ENCODE data around the gene ZSWIM9.
"Not testable (repeated sequence)": the region's sequence is repeated elsewhere in the genome, so short reads cannot be mapped to it uniquely, and the experiment has no call there.

The ZSWIM9 gene

DNA sequence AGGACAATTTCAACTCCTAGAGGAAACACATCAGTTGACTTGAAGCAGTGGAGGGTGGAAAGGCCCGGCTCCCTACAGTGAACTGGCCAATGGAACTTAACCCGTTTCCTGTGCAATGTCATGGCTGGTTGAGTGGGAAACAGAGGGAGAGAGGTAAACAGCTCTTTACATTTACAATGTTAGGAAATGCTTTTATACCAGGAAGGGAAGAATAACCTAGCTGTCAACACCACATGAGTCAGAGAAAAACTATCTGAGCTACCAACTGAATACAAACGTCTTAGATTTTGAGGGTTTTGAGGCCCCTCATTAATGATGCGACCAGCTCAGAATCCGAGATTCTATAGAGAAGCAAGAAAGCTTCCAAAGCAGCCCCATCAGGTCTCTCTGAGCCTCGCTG lies 48.5 kb downstream of the ZSWIM9 start:
- DNase-seq (ENCODE audit: low read depth), result peak; percentile 64

DNA sequence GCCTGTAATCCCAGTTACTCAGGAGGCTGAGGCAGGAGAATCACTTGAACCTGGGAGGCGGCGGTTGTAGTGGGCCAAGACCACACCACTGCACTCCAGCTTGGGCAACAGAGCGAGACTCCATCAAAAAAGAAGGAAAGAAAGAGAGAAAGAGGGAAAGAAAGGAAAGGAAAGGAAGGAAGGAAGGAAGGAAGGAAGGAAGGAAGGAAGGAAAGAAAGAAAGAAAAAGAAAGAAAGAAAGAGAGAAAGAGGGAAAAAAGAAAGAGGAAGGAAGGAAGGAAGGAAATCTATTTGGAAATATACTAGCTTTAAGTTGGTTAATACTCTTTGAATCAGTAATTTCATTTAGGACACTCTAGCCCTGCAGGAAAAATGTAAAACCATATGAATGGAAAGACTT lies 50.3 kb downstream of the ZSWIM9 start:
- not testable (repeated sequence) for DNase-seq (ENCODE audit: low read depth)

- DNase-seq (ENCODE audit: low read depth), result no peak
Observed at GRCh38 chr19:48221628-48222027, 51.1 kb downstream of the ZSWIM9 start.

GRCh38 chr19:48230555-48231129 lies 60.2 kb downstream of the ZSWIM9 start:
- DNase-seq (ENCODE audit: low read depth), result no peak

DNA sequence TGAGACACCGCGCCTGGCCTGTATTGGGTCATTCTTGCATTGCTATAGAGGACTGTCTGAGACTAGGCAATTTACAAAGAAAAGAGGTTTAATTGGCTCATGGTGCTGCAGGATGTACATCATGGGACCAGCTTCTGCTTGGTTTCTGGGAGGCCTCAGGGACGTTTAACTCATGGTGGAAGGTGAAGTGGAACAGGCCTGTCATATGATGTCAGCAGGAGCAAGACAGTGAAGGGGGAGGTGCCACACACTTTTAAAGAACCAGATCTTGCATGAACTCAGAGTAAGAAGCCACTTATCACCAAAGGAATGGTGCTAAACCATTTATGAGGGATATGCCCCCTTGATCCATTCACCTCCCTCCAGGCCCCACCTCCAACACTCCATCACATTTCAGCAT lies 66.6 kb downstream of the ZSWIM9 start:
- DNase-seq (ENCODE audit: low read depth), result no peak

DNA sequence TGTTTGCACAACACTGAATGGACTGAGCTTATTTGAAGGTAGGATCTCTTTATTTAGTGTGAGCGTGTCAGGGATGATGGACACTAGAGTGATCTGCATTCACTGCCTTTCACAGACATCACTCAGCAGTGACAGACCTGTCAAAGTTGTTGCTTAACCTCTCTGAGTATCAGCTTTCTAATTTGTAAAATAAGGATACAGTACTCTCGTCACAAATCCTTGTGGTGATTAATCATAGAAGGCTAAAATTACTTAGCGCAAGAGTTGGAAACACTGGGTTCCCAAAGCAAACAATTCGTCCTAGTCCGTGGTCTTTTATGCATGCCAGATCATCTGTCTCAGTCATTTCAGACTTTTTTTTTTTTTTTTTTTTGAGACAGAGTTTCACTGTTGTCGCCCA lies 68.6 kb downstream of the ZSWIM9 start:
- no peak for DNase-seq (ENCODE audit: low read depth)

DNA sequence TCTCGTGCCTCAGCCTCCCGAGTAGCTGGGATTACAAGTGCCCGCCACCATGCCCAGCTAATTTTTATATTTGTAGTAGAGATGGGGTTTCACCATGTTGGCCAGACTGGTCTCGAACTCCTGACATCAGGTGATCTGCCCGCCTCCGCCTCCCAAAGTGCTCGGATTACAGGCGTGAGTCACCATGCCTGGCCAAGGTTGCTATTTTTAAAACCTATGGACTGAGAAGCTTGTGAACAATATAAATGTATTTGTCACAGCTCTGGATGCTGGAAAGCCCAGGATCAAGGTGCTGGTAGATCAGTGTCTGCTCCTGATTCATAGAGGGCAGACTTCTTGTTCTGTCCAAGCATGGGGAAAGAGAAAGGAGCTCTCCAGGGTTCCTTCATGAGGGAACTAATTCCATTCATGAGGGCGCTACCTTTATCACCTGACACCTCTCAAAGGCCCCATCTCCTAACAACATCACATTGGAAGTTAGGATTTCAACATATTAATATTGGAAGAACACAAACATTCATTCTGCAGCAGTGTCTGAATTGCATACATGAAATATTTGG lies 69.2 kb downstream of the ZSWIM9 start:
- DNase-seq (ENCODE audit: low read depth), result peak; percentile 14

DNA sequence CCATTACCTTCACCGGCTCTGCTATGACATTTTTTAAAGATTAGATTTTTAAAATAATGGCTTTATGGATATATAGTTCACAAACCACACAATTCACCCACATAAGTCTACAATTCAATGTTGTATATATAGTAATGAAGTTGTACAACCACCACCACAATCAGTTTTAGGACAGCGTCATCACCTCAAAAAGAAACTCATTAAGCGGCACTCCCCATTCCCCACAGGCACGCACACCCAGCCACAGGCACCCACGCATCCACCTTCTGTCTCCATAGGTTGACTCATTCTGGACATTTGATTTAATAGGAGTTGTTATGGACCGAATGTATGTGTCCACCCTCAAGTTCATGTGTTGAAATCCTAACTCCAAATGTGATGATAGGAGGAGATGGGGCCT lies 71.3 kb downstream of the ZSWIM9 start:
- DNase-seq (ENCODE audit: low read depth), result not testable (repeated sequence)

DNA sequence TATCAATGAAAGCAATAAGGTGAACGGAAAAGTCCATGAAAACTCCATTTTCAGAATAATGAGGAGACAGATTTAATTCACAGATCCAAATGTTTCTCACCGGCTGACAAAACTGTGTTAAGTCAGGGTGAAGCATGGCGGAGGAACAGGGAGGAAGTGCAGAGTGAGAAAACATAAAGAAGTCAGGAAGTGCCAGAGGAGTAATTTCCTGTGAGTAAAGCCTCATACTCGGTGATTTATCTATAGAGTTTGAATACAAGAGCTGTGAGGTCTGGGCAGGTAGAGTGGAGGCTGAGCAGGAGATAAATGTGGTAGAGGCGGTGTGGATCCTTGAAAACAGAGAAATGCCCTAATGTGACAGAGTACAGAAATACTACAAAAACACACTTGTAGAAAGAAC lies 73.8 kb downstream of the ZSWIM9 start:
- peak; percentile 11 for DNase-seq (ENCODE audit: low read depth)

DNA sequence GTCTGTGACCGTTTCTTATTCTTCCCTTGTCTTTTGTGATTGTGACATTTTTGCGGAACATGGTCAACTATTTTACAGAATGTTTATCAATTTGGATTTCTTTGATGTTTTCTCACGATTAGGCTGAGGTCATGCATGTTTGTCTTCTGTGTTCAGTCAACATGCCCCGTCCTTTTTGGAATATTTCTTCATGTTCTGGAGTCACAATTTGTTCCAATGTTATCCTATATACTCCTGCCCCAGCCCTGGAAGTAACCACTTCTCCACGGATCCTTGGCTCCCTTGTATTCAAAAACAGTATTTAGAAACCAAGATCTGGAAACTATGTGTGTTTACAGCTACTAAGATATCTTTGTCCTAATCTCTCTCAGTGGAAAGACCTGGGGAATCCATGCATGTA lies 75.6 kb downstream of the ZSWIM9 start:
- no peak for DNase-seq (ENCODE audit: low read depth)

- DNase-seq (ENCODE audit: low read depth), result no peak
Observed at GRCh38 chr19:48247212-48247611, 76.7 kb downstream of the ZSWIM9 start.

All from amniotic epithelial cell (primary cell).